ENCODE measurements around the gene ARHGDIB.

Gene ARHGDIB

DNA sequence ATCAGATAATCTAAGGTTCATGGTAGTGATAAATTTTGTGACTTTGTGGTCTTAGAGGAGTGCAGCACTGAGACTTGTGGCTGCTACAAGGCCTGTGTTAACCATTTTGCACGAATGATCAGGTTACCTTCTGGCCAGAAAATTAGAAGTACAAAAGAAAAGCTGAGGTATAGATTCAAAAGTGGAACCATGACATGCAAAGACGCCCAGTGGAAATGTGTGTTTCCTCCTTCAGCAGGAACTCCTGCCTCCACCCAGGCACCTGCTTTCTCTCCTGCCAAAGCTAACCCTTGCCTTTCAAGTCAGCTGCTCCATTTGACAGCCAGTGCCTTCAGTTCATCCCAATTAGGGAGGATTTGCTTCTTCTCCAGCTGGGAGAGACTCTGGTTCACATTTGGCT lies 21.6 kb upstream of the ARHGDIB start:
- DNase-seq (ENCODE audit: low spot score) = no peak

DNA sequence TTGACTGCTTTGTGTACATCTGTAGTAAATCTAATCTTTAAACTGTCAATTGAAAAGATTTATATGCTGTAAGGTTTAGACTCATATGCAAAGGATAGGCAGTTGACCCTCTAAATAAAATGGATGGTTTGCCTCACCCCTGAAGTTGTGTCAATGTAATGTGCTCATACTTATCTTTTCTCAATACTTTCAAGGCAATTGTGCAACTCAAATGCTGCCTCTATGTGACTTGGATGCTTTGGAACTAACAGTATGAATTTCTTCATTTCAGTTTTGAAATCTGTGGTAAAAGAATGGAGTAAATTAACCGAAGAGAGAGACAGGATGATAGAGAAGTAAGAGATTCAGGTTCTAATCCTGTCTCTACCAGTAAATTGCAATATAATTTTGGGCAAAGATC lies 21.2 kb upstream of the ARHGDIB start:
- no peak for DNase-seq (ENCODE audit: low spot score)

DNA sequence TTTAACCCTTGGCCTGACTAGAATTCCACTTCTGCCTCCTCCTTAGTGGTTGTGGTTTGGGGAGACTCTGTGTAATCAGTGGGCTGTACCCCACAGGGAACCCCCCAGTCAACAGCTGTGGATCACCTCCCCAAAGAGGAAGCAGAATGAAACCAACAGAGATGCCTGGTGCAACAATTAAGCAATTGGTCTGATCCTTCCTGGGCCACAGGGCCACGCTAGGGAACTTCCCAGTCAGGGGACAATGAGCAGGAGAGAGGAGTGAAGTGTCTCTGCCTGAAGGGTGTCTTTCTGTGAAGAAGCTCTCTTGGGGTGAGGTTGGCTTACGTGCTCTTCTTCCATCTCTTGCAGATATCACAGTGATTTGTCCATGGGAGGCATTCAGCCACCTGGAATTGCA lies 19.6 kb upstream of the ARHGDIB start:
- DNase-seq (ENCODE audit: low spot score) = no peak

DNA sequence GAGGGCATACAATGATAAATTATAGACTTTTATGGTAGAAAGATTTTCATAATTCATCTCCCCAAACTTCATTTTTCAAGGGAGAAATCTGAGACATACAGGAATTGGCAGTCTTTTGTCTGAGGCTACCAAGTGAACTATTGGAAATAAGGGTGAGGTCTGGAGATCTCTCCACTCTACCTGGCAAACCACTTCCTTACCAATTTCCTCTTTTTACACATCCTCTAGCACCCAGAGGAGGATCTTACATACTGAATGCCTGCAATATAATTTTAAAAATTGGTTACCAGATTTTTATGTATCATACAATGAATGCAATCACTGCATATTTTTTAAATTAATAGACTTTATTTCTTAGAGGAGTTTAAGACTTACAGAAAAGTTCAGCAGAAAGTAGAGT lies 18.1 kb upstream of the ARHGDIB start:
- no peak for DNase-seq (ENCODE audit: low spot score)

DNA sequence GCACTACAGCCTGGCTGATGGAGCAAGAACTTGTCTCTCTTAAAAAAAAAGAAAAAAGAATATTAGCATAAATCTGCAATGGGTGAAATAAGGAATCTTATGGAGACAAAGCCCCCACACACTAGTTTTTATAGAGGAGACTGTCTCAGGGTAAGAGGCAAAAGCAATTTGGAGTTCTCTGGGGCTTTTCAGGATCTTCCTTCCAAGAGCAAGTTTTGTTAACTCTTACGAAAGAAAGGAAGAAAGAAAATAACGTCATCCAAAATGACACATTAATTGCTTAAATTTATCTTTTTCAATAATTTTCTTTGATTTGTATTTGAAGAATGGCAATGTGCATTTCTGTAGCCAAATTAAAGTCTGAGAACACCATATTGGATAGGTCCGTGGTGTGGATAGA lies 15.3 kb upstream of the ARHGDIB start:
- DNase-seq (ENCODE audit: low spot score) = no peak

DNA sequence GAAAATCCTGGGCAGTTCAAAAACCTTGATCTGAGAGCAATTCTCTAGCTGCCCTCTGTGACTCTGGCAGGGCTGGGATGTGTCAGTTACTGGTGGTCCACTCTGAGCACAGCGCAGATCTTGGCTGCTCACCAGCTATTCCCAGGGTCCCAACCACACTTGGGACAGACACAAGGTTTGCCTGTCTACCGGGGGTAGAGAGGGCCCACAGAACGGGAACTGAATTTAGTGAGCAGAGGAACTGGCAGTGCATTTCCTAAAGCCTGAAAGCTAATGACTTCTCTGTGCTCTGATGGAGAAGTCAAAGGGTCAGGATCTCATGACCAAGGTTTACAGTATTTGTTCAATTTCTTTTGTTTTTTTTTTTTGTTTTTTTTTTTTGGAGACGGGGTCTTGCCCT lies 14.1 kb upstream of the ARHGDIB start:
- DNase-seq (ENCODE audit: low spot score) = no peak

DNA sequence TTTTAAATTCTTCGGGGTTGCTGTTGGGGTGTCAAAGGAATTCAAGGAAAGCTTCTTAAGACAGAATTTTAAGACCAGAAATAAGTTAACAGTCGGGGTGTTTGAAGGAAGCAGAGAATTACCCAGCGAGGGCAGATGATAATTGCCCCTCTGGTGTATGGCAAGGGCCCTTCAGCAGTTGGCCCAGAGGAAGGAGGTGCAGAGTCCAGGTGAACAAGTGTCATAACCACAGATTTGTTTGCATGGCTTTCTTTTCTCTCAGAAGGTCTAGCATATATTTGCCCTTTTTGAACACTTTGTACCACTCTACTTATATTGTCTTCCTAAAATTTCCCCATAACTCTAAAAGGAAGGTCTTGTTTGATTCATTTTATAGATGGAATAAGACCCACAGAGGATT lies 13.2 kb upstream of the ARHGDIB start:
- DNase-seq (ENCODE audit: low spot score) = no peak

DNA sequence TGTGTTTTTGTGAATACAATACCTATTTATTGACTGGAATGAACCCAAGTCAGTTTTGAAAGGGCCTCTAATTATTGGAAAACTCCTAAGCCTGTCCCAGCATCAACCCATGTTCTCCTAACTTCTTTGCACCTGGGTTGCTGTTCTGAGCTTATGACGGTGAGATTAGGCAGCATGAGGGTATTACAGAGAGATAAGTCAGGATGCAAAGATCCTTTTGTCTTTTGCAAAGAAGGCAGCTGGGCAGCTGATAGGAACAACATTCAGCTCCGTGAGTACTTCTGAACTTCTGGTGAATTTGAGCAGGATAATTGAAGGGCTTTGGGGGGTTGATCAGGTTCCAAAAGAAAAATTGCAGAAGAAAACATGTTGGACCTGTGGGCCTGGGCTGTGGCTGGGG lies 11.4 kb upstream of the ARHGDIB start, which contains the start of gene PDE6H:
Gene PDE6H, plus strand, starts transcription at position 227 of the 400 bp plus-strand sequence. CDS start 4,971 bp downstream, outside the sequence.
- DNase-seq (ENCODE audit: low spot score) = no peak

DNA sequence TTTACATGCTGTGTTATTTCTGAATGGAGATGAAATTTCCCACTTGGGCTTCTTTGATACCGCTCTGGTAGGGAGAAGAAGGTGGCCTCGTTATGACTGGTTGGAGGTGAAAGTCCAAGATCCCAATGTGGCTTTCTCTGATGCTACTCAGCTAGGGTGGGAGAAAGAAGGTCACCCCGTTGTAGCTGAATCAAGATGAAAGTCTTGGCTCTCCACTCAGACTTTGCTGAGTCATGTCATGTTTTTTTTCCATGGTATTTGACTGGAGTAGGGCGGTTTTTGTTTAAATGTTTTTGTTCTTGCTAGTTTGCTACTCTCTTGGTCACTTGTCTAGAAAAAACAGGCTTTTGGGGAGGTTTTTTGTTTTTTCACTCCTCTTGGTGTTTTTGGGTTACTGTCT lies 9.1 kb upstream of the ARHGDIB start:
- no peak for DNase-seq (ENCODE audit: low spot score)

DNA sequence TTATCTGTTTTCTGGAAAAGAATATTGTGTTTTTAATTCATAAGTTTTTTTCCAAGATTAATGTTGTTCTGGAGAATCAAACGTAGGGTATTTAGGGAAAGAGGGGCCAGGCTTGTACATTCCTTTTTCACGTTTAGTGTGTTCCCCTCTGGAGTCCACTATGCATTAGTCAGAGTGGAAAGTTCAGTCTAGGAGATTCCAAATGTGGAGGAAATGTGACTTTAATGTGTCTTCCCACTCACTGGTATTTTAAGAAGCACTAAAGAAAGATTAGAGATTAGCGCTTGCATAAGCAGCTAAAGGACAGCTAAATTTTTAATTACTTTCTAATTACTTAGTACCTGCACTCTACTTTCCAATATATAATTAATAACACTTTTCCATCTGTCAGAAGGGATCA lies 7.1 kb upstream of the ARHGDIB start:
- no peak for DNase-seq (ENCODE audit: low spot score)

DNA sequence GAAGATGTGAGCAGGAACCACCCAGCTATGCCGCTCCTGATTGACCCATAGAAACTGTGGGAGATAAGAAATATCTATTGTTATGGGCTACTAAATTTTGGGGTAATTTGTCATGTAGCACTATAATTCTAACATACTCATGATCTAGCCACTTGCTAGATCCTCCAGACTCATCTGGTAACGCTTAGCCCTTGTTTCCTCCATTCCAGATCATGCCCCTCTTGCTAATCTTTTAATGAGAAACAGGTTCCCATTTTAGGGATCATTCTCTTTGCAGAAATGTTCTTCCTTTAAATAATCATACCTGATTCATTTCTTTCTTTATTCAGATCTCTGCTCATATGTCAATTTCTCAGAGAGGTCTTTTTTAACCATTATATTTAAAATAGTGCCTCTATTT lies 3.8 kb upstream of the ARHGDIB start:
- DNase-seq (ENCODE audit: low spot score) = no peak

DNA sequence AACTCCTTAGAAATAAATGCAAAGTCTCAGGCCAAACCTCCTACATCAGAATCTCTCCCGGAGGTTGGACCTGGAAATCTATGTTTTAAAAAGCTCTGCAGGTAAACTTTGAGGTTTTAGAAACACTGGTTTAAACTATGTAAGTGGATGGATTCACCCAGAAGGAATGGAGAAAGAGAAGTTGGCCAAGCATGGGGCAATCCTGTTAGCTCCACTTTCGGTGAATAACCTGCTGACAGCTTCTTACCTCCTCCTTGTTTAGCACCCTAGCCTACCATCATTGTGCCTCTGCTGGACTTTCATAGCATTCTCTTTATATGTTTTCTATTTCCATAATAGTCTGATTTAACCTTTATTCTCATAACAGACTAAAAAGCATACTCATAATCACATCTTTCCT lies 3.0 kb upstream of the ARHGDIB start:
- DNase-seq (ENCODE audit: low spot score) = no peak

DNA sequence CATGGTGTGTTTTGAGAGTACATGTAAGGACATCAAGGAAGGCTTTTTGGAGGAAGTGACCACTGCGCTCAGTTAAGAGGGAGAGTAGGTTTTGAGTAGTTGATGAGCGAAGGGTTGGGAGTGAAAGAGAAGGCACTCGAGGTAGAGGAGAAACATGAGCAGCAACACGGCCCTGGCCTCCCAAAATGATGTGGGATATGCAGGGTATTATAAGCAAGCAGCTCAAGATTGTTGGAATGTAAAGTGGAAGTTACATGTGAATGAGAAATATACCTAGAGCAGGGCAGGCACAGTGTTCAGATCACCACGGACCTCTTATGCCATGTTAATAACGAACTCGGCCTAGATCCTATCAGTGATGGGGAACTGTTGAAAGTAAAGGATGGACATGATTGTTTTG lies 2.1 kb upstream of the ARHGDIB start:
- no peak for DNase-seq (ENCODE audit: low spot score)

DNA sequence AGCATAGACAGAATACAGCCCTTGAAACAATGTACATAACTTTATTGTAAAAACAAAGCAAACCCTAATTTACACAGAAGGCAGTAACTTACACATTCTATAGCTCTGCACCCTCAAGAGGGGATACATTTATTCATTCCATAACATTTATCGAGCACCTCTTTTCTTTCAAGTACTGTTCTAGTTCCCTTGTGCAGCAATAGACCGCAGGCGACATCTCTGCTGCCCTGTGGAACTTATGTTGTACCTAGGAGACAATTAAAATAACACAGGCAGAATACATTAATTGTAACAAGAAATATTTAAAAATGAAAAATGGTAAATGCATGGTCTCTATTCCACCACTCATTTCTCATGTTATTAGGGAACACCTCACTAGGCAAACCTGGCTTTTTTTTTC lies 1.4 kb upstream of the ARHGDIB start:
- no peak for DNase-seq (ENCODE audit: low spot score)

DNA sequence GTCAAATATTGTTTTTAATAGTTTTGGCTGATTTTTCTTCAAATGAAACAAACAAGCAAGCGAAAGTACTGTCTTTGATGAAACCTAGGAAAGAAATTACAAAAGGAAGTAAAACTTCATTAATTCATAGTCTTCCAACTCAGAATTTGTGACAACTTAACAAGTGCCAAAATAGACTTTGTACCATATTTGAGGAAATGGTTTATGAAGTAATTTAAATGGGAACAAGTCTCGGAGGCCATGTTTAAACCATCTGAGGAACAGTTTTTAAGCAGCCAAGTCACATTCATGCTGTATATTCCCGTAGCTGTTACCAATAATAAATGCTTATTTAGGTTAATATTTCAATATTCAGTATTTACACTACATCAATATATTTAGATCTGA lies 745 bp upstream of the ARHGDIB start:
- no peak for DNase-seq (ENCODE audit: low spot score)

DNA sequence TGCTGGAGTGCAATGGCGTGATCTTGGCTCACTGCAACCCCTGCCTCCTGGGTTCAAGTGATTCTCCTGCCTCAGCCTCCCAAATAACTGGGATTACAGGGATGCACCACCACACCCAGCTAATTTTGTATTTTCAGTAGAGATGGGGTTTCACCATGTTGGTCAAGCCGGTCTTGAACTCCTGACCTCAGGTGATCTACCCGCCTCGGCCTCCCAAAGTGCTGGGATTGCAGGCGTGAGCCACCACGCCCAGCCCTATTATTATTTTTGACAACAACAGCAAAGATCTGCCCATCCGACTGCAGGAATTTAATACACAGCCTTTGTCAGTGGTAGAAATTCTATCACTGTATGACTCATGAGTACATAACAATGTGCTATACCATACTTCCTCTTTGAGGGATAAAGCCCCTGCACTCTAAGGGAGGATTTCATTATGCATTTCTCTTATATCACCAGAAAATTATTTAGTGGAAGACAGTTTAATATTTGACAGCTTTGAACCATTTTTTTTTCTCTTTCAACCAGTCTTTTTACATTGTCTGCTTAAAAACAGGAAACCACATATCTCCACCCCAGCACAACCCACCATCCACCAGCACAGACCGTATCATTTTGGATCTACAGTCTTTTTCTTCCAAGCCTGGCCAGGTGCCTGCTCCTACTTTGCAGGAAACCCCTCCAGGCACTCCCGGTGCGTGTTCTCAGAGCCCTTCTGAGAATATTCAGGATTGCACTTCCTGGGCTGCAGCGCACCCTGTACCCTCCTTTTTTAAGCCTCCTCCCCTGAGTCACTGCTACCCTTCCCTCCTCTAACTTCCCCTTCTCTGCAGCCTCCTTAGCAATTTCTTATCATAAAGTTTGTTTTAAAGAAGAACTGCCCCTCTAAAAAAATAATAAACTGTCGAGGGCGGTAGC lies 594 bp downstream of the ARHGDIB start:
- peak; percentile 71 for DNase-seq (ENCODE audit: low spot score)

DNA sequence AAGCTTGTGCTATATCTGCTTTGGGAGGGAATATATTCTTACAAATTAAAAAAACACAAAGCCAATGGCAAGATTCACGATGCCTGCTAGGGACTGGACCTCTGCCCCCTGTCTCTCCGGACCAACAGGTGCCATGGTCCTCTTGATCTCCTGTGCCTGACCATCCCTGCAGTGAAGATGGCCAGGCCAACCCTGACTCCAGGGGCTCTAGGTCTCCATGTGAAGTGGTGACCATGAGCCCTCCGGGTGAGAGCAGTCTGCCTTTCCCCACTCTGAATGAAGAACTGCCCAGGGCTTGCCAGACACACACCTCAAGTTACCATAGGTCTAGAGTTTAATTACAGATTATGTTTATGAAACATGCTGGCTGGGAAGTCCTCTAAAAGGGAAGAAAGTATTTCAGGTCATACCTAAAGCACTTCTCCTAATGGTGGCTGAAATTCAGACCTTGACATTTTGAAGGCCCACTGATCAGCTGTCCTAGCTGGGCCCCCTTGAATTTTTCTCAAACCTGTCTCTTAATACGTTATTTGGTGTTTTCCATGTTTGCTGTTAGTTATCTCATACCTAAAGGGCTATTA lies 1.4 kb downstream of the ARHGDIB start:
- no peak for DNase-seq (ENCODE audit: low spot score)

DNA sequence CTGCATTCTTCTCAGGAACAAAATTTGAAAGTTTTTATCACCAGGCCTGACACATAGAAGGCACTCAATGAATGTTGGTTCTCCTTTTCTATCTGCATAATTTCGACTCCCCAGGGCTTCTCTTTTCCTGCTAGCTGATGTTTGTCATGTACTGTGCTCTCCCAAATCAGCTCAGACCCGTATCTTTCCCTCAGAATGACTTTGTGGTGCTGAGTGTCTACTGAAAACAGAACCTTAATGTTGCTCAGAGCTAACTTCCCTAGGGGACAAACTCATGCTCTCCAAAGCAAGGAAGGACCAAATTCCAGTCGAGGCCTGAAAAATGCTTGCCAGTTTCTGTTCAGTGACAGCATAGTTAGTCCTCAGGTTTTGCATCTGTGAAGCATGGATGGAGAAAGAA lies 1.9 kb downstream of the ARHGDIB start:
- no peak for DNase-seq (ENCODE audit: low spot score)

DNA sequence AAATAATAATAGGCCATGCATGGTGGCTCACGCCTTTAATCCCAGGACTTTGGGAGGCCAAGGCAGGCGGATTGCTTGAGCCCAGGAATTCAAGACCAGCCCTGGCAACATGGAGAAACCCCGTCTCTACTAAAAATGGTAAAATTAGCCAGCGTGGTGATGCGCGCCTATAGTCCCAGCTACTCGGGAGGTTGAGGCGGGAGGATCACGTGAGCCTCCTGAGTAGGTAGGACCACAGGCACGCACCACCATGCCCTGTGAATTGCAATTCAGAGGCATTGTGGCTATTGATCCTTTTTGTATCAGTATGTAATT lies 2.3 kb downstream of the ARHGDIB start:
- DNase-seq (ENCODE audit: low spot score) = no peak

DNA sequence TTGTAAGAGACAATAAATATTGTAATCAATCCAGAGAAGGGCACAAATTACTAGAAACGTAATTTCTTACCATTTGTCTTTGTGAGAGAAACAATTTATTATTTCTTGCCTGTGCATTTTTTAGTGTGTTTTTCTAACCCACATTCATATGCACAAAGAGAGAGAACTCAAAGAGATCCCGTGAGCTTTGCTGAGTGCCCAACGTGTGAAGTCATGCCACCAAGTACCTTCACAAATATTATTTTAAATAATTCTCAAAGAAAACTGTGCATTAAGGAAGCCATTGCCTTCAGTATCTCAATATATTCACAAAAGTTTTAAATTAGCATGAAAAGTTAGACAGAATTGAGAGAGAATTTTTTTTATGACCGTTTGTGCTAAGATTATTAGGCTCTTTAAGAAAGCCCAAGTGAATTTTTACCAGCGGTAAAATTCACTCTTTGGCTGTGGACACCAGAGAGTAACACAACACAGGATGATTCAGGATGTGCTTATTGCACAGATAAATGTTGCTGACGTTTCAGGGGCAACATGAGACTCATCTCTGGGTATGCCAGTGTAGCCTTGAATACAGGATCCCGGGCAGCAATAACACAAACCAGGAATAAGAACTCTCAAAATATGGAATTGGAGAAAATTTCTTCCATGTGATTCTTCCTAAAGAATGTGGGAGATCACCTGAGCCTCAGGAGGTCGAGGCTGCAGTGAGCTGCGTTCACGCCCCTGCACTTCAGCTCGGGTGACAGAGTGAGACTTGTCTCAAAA lies 2.9 kb downstream of the ARHGDIB start:
- DNase-seq (ENCODE audit: low spot score) = no peak

DNA sequence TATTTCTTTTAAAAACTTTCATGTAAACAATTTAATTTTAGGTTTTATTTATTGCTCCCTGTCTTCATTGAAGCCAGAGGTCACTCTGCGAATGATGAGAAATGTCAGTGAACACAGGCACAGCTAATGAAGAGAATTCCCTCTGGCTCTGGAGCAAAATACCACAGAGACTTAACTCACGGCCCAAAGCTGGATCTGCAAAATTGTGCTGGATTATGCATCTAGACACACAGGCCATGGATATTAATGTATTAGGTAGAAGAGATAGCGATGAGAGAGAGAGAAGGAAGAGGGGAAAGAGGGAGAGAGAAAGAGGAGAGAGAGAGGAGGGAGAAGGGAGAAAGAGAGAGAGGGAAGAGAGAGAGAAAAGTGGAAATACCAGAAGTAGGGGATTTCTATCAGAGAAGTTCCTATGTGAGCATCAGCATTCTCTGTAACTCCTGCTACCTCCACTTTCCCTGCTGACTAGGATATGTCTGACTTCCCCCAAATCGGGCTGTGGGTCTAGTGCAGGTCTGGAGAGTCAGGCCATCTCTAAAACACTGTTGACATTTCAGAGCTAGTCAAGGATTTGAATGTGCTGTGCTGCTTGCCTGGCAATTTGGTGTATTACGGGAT lies 3.7 kb downstream of the ARHGDIB start:
- no peak for DNase-seq (ENCODE audit: low spot score)

DNA sequence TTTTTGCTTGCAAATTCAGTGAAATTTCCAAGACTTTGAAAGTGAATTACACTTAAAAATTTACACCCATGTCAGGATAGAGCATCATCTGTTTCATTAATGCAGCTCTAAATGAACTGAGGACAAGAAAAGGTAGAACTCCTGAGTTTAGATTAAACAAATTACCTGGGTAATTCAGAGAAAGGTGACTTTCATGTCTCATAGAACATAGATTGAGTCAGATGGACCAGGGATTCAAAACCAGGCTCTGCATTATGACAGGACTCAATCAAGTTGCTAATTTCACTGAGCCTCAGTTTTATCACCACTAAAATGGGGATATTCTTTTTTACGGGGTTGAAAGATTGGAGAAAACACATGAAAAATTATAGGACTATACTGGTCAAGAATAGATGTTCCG lies 4.5 kb downstream of the ARHGDIB start:
- no peak for DNase-seq (ENCODE audit: low spot score)
